Measurements from ENCODE around the gene KMT5B.

- TF ChIP-seq CTCF (IDR thresholded peaks at IDR 0.05) (no peak), FOXJ3 (CRISPR knock-in tag; IDR thresholded peaks at IDR 0.05; ENCODE audit: borderline replicate concordance) (no peak), IRF2 (CRISPR knock-in tag; IDR thresholded peaks at IDR 0.05; ENCODE audit: borderline replicate concordance, low read depth) (no peak), CBFB (CRISPR knock-in tag; IDR thresholded peaks at IDR 0.05; ENCODE audit: low read depth) (no peak), MAX (CRISPR knock-in tag; IDR thresholded peaks at IDR 0.05) (no peak), ATF3 (CRISPR knock-in tag; conservative IDR thresholded peaks at IDR 0.05) (no peak), SP1 (CRISPR knock-in tag; conservative IDR thresholded peaks at IDR 0.05) (no peak)
Observed at GRCh38 chr11:68261006-68261405, 47.9 kb upstream of the KMT5B start.
